ENCODE measurements around the gene PGLYRP3.

PGLYRP3 gene

DNA sequence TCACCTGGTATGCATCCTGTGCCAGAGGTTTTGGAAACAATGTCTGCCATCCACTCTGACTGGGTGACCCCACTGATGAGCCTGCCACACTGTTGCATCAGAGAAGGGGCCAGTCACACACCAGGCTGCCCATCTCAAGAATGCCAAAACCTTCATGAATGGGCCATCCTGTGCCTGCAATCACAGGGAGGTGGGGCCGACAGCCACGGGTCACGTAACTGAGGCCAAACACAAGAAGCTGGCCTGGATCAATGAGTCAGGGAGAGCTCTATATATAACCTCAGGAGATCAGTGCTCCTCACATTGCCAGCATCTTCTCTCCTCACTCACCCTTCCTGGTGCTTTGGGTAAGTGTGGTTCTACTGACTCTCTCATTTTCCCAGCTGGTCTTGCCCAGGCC, 53.4 kb downstream of the PGLYRP3 start, which contains the start of gene LORICRIN:
Gene LORICRIN (plus strand): TSS at position 301 of the 400 bp plus-strand sequence. CDS start 1,263 bp downstream, outside the sequence.
- no peak for TF ChIP-seq CEBPB (IDR thresholded peaks at IDR 0.05)
- TF ChIP-seq TEAD4 (IDR thresholded peaks at IDR 0.05), result no peak
- TF ChIP-seq ZBTB7A (IDR thresholded peaks at IDR 0.05; ENCODE audit: low read depth), result no peak
- TF ChIP-seq CREB1 (IDR thresholded peaks at IDR 0.05; ENCODE audit: low read depth), result no peak
- TF ChIP-seq, protein P1, sequence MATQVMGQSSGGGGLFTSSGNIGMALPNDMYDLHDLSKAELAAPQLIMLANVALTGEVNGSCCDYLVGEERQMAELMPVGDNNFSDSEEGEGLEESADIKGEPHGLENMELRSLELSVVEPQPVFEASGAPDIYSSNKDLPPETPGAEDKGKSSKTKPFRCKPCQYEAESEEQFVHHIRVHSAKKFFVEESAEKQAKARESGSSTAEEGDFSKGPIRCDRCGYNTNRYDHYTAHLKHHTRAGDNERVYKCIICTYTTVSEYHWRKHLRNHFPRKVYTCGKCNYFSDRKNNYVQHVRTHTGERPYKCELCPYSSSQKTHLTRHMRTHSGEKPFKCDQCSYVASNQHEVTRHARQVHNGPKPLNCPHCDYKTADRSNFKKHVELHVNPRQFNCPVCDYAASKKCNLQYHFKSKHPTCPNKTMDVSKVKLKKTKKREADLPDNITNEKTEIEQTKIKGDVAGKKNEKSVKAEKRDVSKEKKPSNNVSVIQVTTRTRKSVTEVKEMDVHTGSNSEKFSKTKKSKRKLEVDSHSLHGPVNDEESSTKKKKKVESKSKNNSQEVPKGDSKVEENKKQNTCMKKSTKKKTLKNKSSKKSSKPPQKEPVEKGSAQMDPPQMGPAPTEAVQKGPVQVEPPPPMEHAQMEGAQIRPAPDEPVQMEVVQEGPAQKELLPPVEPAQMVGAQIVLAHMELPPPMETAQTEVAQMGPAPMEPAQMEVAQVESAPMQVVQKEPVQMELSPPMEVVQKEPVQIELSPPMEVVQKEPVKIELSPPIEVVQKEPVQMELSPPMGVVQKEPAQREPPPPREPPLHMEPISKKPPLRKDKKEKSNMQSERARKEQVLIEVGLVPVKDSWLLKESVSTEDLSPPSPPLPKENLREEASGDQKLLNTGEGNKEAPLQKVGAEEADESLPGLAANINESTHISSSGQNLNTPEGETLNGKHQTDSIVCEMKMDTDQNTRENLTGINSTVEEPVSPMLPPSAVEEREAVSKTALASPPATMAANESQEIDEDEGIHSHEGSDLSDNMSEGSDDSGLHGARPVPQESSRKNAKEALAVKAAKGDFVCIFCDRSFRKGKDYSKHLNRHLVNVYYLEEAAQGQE (IDR thresholded peaks at IDR 0.05; ENCODE audit: low read depth), result no peak
- TF ChIP-seq, protein P2, sequence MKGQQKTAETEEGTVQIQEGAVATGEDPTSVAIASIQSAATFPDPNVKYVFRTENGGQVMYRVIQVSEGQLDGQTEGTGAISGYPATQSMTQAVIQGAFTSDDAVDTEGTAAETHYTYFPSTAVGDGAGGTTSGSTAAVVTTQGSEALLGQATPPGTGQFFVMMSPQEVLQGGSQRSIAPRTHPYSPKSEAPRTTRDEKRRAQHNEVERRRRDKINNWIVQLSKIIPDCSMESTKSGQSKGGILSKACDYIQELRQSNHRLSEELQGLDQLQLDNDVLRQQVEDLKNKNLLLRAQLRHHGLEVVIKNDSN (IDR thresholded peaks at IDR 0.05), result no peak
- TF ChIP-seq FOXM1 (IDR thresholded peaks at IDR 0.05; ENCODE audit: borderline replicate concordance, low read depth), result no peak
- no peak for TF ChIP-seq RAD21 (IDR thresholded peaks at IDR 0.05; ENCODE audit: low read depth)
- TF ChIP-seq EGR1 (IDR thresholded peaks at IDR 0.05), result no peak
- TF ChIP-seq, protein P3, sequence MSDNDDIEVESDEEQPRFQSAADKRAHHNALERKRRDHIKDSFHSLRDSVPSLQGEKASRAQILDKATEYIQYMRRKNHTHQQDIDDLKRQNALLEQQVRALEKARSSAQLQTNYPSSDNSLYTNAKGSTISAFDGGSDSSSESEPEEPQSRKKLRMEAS (IDR thresholded peaks at IDR 0.05), result no peak
- no peak for TF ChIP-seq EP300 (IDR thresholded peaks at IDR 0.05; ENCODE audit: borderline replicate concordance)
- no peak for TF ChIP-seq YY1 (IDR thresholded peaks at IDR 0.05; ENCODE audit: low read depth)

DNA sequence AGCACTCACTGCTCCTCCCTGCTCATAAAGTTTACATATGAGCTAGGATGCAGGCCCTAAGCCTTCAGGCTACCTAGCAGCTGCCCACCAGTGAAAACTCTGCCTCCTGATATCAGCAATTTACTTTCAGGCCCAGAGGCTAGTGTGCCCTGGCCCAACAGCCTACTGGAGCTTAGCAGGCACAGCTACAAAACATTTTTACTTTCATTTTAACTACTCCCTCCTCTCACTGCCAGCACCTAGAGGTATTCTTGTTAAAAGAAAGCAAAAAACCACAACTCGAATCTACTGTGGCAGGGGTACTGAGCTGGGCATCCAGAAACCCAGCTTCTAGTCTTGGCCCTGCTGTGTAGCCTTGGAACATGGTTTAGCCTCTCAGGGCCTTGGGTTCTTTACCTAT, 59.1 kb downstream of the PGLYRP3 start:
- TF ChIP-seq, protein P3 (IDR thresholded peaks at IDR 0.05), result no peak
- TF ChIP-seq TCF12 (IDR thresholded peaks at IDR 0.05; ENCODE audit: low read depth) (no peak), FOXM1 (IDR thresholded peaks at IDR 0.05; ENCODE audit: borderline replicate concordance, low read depth) (no peak), RAD21 (IDR thresholded peaks at IDR 0.05; ENCODE audit: low read depth) (no peak), CREB1 (IDR thresholded peaks at IDR 0.05; ENCODE audit: low read depth) (no peak), ZBTB7A (IDR thresholded peaks at IDR 0.05; ENCODE audit: low read depth) (no peak), TAF1 (IDR thresholded peaks at IDR 0.05; ENCODE audit: low read depth) (no peak), EGR1 (IDR thresholded peaks at IDR 0.05) (no peak), NFIC (IDR thresholded peaks at IDR 0.05) (no peak)

DNA sequence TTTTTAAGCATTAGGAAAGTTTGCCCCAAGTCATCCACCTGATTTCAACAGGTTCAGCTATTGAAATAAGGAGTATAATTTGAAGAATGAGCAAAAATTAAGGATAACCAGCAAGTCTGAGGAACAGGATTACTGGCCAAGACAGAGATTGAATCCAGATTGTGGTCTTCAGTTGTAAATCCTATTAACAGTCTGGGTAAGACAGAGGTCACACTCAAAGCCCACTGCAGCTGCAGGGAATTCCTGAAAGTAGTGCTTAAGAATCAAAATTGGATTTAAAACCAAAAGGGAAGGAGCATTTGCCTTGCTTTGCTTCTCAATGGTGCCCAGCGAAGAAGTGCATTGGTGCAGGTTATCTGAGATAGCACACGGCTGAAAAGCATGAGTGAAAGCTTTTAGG, 59.7 kb downstream of the PGLYRP3 start:
- TF ChIP-seq TAF1 (IDR thresholded peaks at IDR 0.05; ENCODE audit: low read depth) (no peak), TEAD4 (IDR thresholded peaks at IDR 0.05) (no peak), ZBTB7A (IDR thresholded peaks at IDR 0.05; ENCODE audit: low read depth) (no peak)
- TF ChIP-seq, protein P1 (IDR thresholded peaks at IDR 0.05; ENCODE audit: low read depth), result no peak
- TF ChIP-seq, protein P2 (IDR thresholded peaks at IDR 0.05), result no peak

DNA sequence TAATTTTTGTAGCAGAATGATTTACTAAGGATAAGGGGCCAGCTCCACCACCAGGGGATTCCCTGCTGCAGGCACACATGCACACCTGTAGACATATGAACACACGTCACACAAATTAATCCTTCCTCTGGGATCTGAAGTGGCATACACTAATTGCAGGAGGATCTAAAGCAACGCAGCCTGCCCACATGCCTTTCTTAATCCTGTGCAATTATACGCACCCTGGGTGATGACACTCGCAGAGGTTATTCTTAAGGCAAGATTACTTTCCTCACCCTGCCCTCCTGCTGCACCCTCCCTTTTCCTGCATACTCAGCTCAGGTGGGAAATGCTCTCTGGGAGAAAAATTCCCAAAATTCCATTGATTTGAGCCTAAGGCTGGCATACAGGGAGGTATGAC, 60.8 kb downstream of the PGLYRP3 start:
- TF ChIP-seq YY1 (IDR thresholded peaks at IDR 0.05; ENCODE audit: low read depth), result no peak
- TF ChIP-seq CEBPB (IDR thresholded peaks at IDR 0.05), result no peak
- no peak for TF ChIP-seq NFIC (IDR thresholded peaks at IDR 0.05)
- TF ChIP-seq, protein P3 (IDR thresholded peaks at IDR 0.05), result no peak
- TF ChIP-seq, protein P2 (IDR thresholded peaks at IDR 0.05), result no peak
- TF ChIP-seq ZBTB7A (IDR thresholded peaks at IDR 0.05; ENCODE audit: low read depth), result no peak
- no peak for TF ChIP-seq CREB1 (IDR thresholded peaks at IDR 0.05; ENCODE audit: low read depth)
- TF ChIP-seq FOXM1 (IDR thresholded peaks at IDR 0.05; ENCODE audit: borderline replicate concordance, low read depth), result no peak
- TF ChIP-seq TAF1 (IDR thresholded peaks at IDR 0.05; ENCODE audit: low read depth), result no peak
- TF ChIP-seq EGR1 (IDR thresholded peaks at IDR 0.05), result no peak
- no peak for TF ChIP-seq RAD21 (IDR thresholded peaks at IDR 0.05; ENCODE audit: low read depth)
- TF ChIP-seq TCF12 (IDR thresholded peaks at IDR 0.05; ENCODE audit: low read depth), result no peak
- no peak for TF ChIP-seq TEAD4 (IDR thresholded peaks at IDR 0.05)
- TF ChIP-seq, protein P1 (IDR thresholded peaks at IDR 0.05; ENCODE audit: low read depth), result no peak
- no peak for TF ChIP-seq EP300 (IDR thresholded peaks at IDR 0.05; ENCODE audit: borderline replicate concordance)

All from Ishikawa (cell line).